Gastroesophageal sphincter (tissue), 4 donors: ENCODE results near the gene HUWE1. TPM values are rescaled to one million over a fixed set of nuclear protein-coding genes. Genes with fewer than 3 reads are reported as not detected.

ENCODE experiments used
- ATAC-seq: fragments of 150-250 bp; one replicate; pipeline ENCODE4 v1.9.1; 2016; ENCODE audit warnings: mild to moderate bottlenecking, moderate library complexity
- H3K27ac ChIP-seq, 4 donors: fragments of 200-600 bp; sonication (generic) in 3 of 4; 1 replicate in 3 of 4; 2 replicates in 1 of 4; pipeline ENCODE4 v1.5.1; 2016 to 2019
- H3K27me3 ChIP-seq: fragments of 200-600 bp; sonication (generic); one replicate; pipeline ENCODE4 v1.5.1; 2019
- H3K36me3 ChIP-seq, 2 donors: fragments of 200-600 bp; sonication (generic); one replicate each; pipeline ENCODE4 v1.5.1; 2019; ENCODE audit warnings: control low read depth in 1 of 2
- H3K4me1 ChIP-seq, 3 donors: fragments of 200-600 bp; sonication (generic); 1 replicate in 2 of 3; 2 replicates in 1 of 3; pipeline ENCODE4 v1.5.1; 2016 to 2019; ENCODE audit warnings: control low read depth in 2 of 3
- H3K4me3 ChIP-seq, 2 donors: fragments of 200-600 bp; sonication (generic); one replicate each; pipeline ENCODE4 v1.5.1; 2019; ENCODE audit warnings: mild to moderate bottlenecking in 1 of 2, moderate library complexity in 1 of 2
- H3K9me3 ChIP-seq, 3 donors: fragments of 200-600 bp; sonication (generic); one replicate each; pipeline ENCODE4 v1.5.1; 2017 to 2019; ENCODE audit warnings: control low read depth in 2 of 3
- EP300 ChIP-seq: sonication (generic); formaldehyde crosslinking; IDR thresholded peaks from one replicate; pipeline ENCODE4 v1.6.1; 2017; ENCODE audit warnings: antibody characterized with exemption, mild to moderate bottlenecking
- POLR2A ChIP-seq, 2 donors: fragments of 450-650 bp; IDR thresholded peaks; one replicate each; pipeline ENCODE4 v1.6.1; 2017; ENCODE audit warnings: antibody characterized with exemption in 2 of 2, mild to moderate bottlenecking in 2 of 2, moderate library complexity in 1 of 2
- POLR2AphosphoS5 ChIP-seq: sonication (generic); formaldehyde crosslinking; IDR thresholded peaks from one replicate; pipeline ENCODE4 v1.6.1; 2017; ENCODE audit warnings: antibody characterized with exemption
- WGBS, 2 donors: methylation state at CpG; one replicate each; pipeline ENCODE4 v1.1.5; 2018; ENCODE audit warnings: low coverage in 1 of 2; 5-methylcytosine and 5-hydroxymethylcytosine counted together
- total RNA-seq, 4 donors: library from RNA; depleted of rRNA; stranded (reverse); fragments of >200 nt; gene quantifications; one replicate each; pipeline ENCODE4 v1.1.0, GENCODE V29; 2016
- TF ChIP-seq, protein P1 (sequence below), 4 experiments: fragments of 200-600 bp in 2 of 4; fragments of 450-650 bp in 2 of 4; sonication (generic) in 1 of 4; IDR thresholded peaks; one replicate each; pipeline ENCODE4 v1.5.1; 2017 to 2019; ENCODE audit warnings: antibody characterized with exemption in 4 of 4, mild to moderate bottlenecking in 2 of 4, moderate library complexity in 2 of 4

Gene HUWE1
- total RNA-seq, 4 donors from 2014 or later, result 103 to 170 (median 113) TPM

- Histone ChIP-seq H3K9me3 (no peaks in the 10 kb centered on the region), H3K4me1 (no peaks in the 10 kb centered on the region), H3K27me3 (no peaks in the 10 kb centered on the region), H3K27ac (no peak overlapping the region), H3K36me3 (peaks cover 0 to 100% of the 10 kb centered on the region in 2 donors), H3K4me3 (no peak overlapping the region)
- no peak for ATAC-seq
- TF ChIP-seq, protein P1, sequence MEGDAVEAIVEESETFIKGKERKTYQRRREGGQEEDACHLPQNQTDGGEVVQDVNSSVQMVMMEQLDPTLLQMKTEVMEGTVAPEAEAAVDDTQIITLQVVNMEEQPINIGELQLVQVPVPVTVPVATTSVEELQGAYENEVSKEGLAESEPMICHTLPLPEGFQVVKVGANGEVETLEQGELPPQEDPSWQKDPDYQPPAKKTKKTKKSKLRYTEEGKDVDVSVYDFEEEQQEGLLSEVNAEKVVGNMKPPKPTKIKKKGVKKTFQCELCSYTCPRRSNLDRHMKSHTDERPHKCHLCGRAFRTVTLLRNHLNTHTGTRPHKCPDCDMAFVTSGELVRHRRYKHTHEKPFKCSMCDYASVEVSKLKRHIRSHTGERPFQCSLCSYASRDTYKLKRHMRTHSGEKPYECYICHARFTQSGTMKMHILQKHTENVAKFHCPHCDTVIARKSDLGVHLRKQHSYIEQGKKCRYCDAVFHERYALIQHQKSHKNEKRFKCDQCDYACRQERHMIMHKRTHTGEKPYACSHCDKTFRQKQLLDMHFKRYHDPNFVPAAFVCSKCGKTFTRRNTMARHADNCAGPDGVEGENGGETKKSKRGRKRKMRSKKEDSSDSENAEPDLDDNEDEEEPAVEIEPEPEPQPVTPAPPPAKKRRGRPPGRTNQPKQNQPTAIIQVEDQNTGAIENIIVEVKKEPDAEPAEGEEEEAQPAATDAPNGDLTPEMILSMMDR (IDR thresholded peaks at IDR 0.05), result no peak
- TF ChIP-seq POLR2AphosphoS5 (no peak), EP300 (no peak), POLR2A (IDR thresholded peaks at IDR 0.05) (no peak)
- 64 to 100% methylated on average over 3 to 4 of the region's 5 CpGs for WGBS, 2 donors
Observed at GRCh38 chrX:53587795-53588420, 98.6 kb downstream of the HUWE1 start.

GRCh38 chrX:53584891-53585290, 101.6 kb downstream of the HUWE1 start:
- no peaks in the 10 kb centered on the region for H3K27me3 ChIP-seq
- no peaks in the 10 kb centered on the region for H3K4me1 ChIP-seq
- 91% methylated on average over 7 of the region's 9 CpGs; no CpG with 5 or more reads in 1 of the 2 donors for WGBS, 2 donors
- no peaks in the 10 kb centered on the region for H3K9me3 ChIP-seq
- H3K36me3 ChIP-seq, result peaks cover 0 to 100% of the 10 kb centered on the region in 2 donors
- ATAC-seq, result no peak
- TF ChIP-seq, protein P1 (IDR thresholded peaks at IDR 0.05), result no peak
- no peak for TF ChIP-seq EP300
- TF ChIP-seq POLR2AphosphoS5, result no peak
- TF ChIP-seq POLR2A (IDR thresholded peaks at IDR 0.05), result no peak
- no peak overlapping the region for H3K4me3 ChIP-seq
- H3K27ac ChIP-seq, result no peak overlapping the region

GRCh38 chrX:53583571-53583970, 102.9 kb downstream of the HUWE1 start:
- WGBS, 2 donors, result 80 to 100% methylated on average over 1 to 2 of the region's 7 CpGs
- Histone ChIP-seq H3K27me3 (no peaks in the 10 kb centered on the region), H3K4me1 (no peaks in the 10 kb centered on the region), H3K9me3 (no peaks in the 10 kb centered on the region), H3K4me3 (no peak overlapping the region), H3K36me3 (peaks cover 0 to 88% of the 10 kb centered on the region in 2 donors), H3K27ac (no peak overlapping the region)
- TF ChIP-seq POLR2A (IDR thresholded peaks at IDR 0.05) (no peak), POLR2AphosphoS5 (no peak), EP300 (no peak)
- TF ChIP-seq, protein P1 (IDR thresholded peaks at IDR 0.05), result no peak
- ATAC-seq, result no peak

GRCh38 chrX:53580742-53581504, 105.6 kb downstream of the HUWE1 start:
- Histone ChIP-seq H3K27me3 (no peaks in the 10 kb centered on the region), H3K4me1 (no peaks in the 10 kb centered on the region), H3K9me3 (no peaks in the 10 kb centered on the region), H3K27ac (no peak overlapping the region), H3K36me3 (peaks cover 0 to 71% of the 10 kb centered on the region in 2 donors), H3K4me3 (no peak overlapping the region)
- no peak for ATAC-seq
- no peak for TF ChIP-seq EP300
- TF ChIP-seq, protein P1 (IDR thresholded peaks at IDR 0.05), result no peak
- no peak for TF ChIP-seq POLR2AphosphoS5
- no peak for TF ChIP-seq POLR2A (IDR thresholded peaks at IDR 0.05)
- WGBS, 2 donors, result 56 to 87% methylated on average over 3 to 5 of the region's 12 CpGs

DNA sequence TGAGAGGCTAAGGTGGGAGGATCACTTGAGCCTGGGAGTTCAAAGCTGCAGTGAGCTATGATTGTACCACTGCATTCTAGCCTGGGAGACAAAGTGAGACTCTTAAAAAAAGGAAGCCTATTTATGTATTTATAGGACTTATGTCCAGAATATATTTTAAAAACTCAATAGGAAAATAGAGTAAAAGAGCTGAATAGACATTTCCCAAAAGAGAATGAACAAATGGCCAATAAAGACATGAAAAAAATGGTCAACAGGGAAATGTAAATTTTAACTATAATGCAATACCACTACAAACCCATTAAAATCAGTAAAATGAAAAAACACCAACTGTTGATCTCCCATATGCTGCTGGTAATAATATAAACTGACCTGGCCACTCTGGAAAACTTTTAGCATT, 115.0 kb downstream of the HUWE1 start:
- H3K9me3 ChIP-seq, result no peaks in the 10 kb centered on the region
- peaks cover 0 to 97% of the 10 kb centered on the region in 2 donors for H3K36me3 ChIP-seq
- no peak overlapping the region for H3K4me3 ChIP-seq
- no peak for ATAC-seq
- TF ChIP-seq EP300, result no peak
- no peak for TF ChIP-seq POLR2AphosphoS5
- TF ChIP-seq, protein P1 (IDR thresholded peaks at IDR 0.05), result no peak
- no peak for TF ChIP-seq POLR2A (IDR thresholded peaks at IDR 0.05)
- no peaks in the 10 kb centered on the region for H3K4me1 ChIP-seq
- no peak overlapping the region for H3K27ac ChIP-seq
- H3K27me3 ChIP-seq, result no peaks in the 10 kb centered on the region
